Neural progenitor cell (in vitro differentiated cells): ENCODE data around the gene OR13C3. TPM values are rescaled to one million over a fixed set of nuclear protein-coding genes. Genes with fewer than 3 reads are reported as not detected.
A peak's percentile ranks its signal among the peaks of the same experiment; 100 is the strongest.

Experiments
- DNase-seq: peaks from one replicate; pipeline ENCODE4 v3.0.0-alpha.2; 2016; ENCODE audit warnings: low spot score
- H2AFZ ChIP-seq: fragments of 200-600 bp; sonication (generic); replicated peaks from 2 replicates; pipeline ENCODE4 v1.6.1; 2016; ENCODE audit warnings: antibody characterized with exemption
- H3F3A ChIP-seq: fragments of 200-600 bp; sonication (generic); 2 replicates; pipeline ENCODE4 v1.6.1; 2016; ENCODE audit warnings: antibody characterized with exemption, low read depth
- H3K27ac ChIP-seq: fragments of 200-600 bp; sonication (generic); 2 replicates; pipeline ENCODE4 v1.5.1; 2016; ENCODE audit warnings: mild to moderate bottlenecking
- H3K27me3 ChIP-seq: fragments of 200-600 bp; sonication (generic); 2 replicates; pipeline ENCODE4 v1.6.1; 2016; ENCODE audit warnings: mild to moderate bottlenecking, moderate library complexity
- H3K36me3 ChIP-seq: fragments of 200-600 bp; sonication (generic); 2 replicates; pipeline ENCODE4 v1.5.1; 2016
- H3K4me1 ChIP-seq: fragments of 200-600 bp; sonication (generic); 2 replicates; pipeline ENCODE4 v1.6.1; 2016; ENCODE audit warnings: mixed run types
- H3K4me2 ChIP-seq: fragments of 200-600 bp; sonication (generic); 2 replicates; pipeline ENCODE4 v1.6.1; 2016
- H3K4me3 ChIP-seq: fragments of 200-600 bp; sonication (generic); 2 replicates; pipeline ENCODE4 v1.5.1; 2016
- H3K79me2 ChIP-seq: fragments of 200-600 bp; sonication (generic); 2 replicates; pipeline ENCODE4 v1.6.1; 2016; ENCODE audit warnings: low read depth
- H3K9ac ChIP-seq: fragments of 200-600 bp; sonication (generic); 2 replicates; pipeline ENCODE4 v1.6.1; 2016
- H3K9me3 ChIP-seq: fragments of 200-600 bp; sonication (generic); 2 replicates; pipeline ENCODE4 v1.5.1; 2016; ENCODE audit warnings: low read depth
- H4K20me1 ChIP-seq: fragments of 200-600 bp; sonication (generic); 2 replicates; pipeline ENCODE4 v1.6.1; 2016; ENCODE audit warnings: low read depth
- H3K27ac Mint-ChIP-seq: 3 replicates; pipeline ENCODE4 v1.8.0; 2021; ENCODE audit warnings: mixed read lengths
- H3K27me3 Mint-ChIP-seq: 2 replicates; pipeline ENCODE4 v1.8.0; 2022; ENCODE audit warnings: low read depth, mild to moderate bottlenecking, inconsistent platforms, moderate library complexity, mixed read lengths; ENCODE audit not compliant: insufficient read depth
- H3K36me3 Mint-ChIP-seq: 3 replicates; pipeline ENCODE4 v1.8.0; 2021; ENCODE audit warnings: mixed read lengths
- H3K4me1 Mint-ChIP-seq: 3 replicates; pipeline ENCODE4 v1.8.0; 2021; ENCODE audit warnings: mixed read lengths
- H3K4me3 Mint-ChIP-seq: 3 replicates; pipeline ENCODE4 v1.8.0; 2021; ENCODE audit warnings: mild to moderate bottlenecking, moderate library complexity, mixed read lengths
- H3K9me3 Mint-ChIP-seq: 3 replicates; pipeline ENCODE4 v1.8.0; 2020; ENCODE audit warnings: mixed read lengths
- CTCF ChIP-seq: fragments of 200-600 bp; sonication (generic); IDR thresholded peaks from 2 replicates; pipeline ENCODE4 v1.5.1; 2017; ENCODE audit warnings: antibody characterized with exemption, mild to moderate bottlenecking
- EZH2 ChIP-seq: fragments of 200-600 bp; sonication (generic); IDR thresholded peaks from 2 replicates; pipeline ENCODE4 v1.6.1; 2017; ENCODE audit warnings: antibody characterized with exemption, mild to moderate bottlenecking, moderate library complexity
- EZH2phosphoT487 ChIP-seq: fragments of 200-600 bp; sonication (generic); IDR thresholded peaks from 2 replicates; pipeline ENCODE4 v1.6.1; 2017; ENCODE audit warnings: antibody characterized with exemption
- total RNA-seq: library from RNA; depleted of rRNA; stranded (reverse); fragments of >200 nt; gene quantifications from 2 replicates; pipeline ENCODE4 v1.2.3, GENCODE V29; 2015; ENCODE audit warnings: low replicate concordance

The OR13C3 gene
- not detected in 2 replicates for total RNA-seq

GRCh38 chr9:104536756-104537155 is at the start of gene OR13C3:
Gene OR13C3 (minus strand): TSS chr9:104536856. CDS start chr9:104536723, 133 bp downstream.
- H3K9me3 ChIP-seq = no peaks in the 10 kb centered on the region
- Mint-ChIP-seq H3K27ac (no peak within 1 kb of the TSS), H3K36me3 (no peaks in the 10 kb centered on the region), H3K9me3 (no peaks in the 10 kb centered on the region), H3K4me1 (no peaks in the 10 kb centered on the region), H3K4me3 (no peak within 1 kb of the TSS), H3K27me3 (no peaks in the 10 kb centered on the region)
- H3K4me3 ChIP-seq = no peak within 1 kb of the TSS
- H3K4me1 ChIP-seq = no peaks in the 10 kb centered on the region
- TF ChIP-seq EZH2phosphoT487 = no peak
- TF ChIP-seq CTCF = no peak
- TF ChIP-seq EZH2 = no peak
- no peaks in the 10 kb centered on the region for H4K20me1 ChIP-seq
- H3K27ac ChIP-seq = no peak within 1 kb of the TSS
- no peaks in the 10 kb centered on the region for H3K36me3 ChIP-seq
- no peak within 1 kb of the TSS for H3K4me2 ChIP-seq
- DNase-seq = no peak
- no peaks in the 10 kb centered on the region for H3K79me2 ChIP-seq
- no peaks in the 10 kb centered on the region for H3K27me3 ChIP-seq
- H3F3A ChIP-seq = no peaks in the 10 kb centered on the region
- no peak within 1 kb of the TSS for H2AFZ ChIP-seq
- no peak within 1 kb of the TSS for H3K9ac ChIP-seq

GRCh38 chr9:104580562-104580961 is 43.9 kb upstream of the OR13C3 start:
- H3K36me3 ChIP-seq = no peaks in the 10 kb centered on the region
- H3K9ac ChIP-seq = no peak overlapping the region
- H3K4me1 ChIP-seq = no peaks in the 10 kb centered on the region
- no peaks in the 10 kb centered on the region for H3K36me3 Mint-ChIP-seq
- H3K27me3 Mint-ChIP-seq = no peaks in the 10 kb centered on the region
- H3K4me1 Mint-ChIP-seq = no peaks in the 10 kb centered on the region
- H3K4me2 ChIP-seq = no peak overlapping the region
- no peaks in the 10 kb centered on the region for H3K9me3 Mint-ChIP-seq
- no peaks in the 10 kb centered on the region for H3K79me2 ChIP-seq
- peak overlapping the region; percentile 9 for H2AFZ ChIP-seq
- no peak overlapping the region for H3K4me3 ChIP-seq
- no peak for TF ChIP-seq EZH2phosphoT487
- TF ChIP-seq CTCF = no peak
- no peak for TF ChIP-seq EZH2
- no peak overlapping the region for H3K4me3 Mint-ChIP-seq
- no peaks in the 10 kb centered on the region for H4K20me1 ChIP-seq
- no peak overlapping the region for H3K27ac Mint-ChIP-seq
- DNase-seq = no peak
- no peaks in the 10 kb centered on the region for H3K27me3 ChIP-seq
- no peaks in the 10 kb centered on the region for H3F3A ChIP-seq
- H3K27ac ChIP-seq = no peak overlapping the region
- H3K9me3 ChIP-seq = no peaks in the 10 kb centered on the region

- DNase-seq = no peak
- no peaks in the 10 kb centered on the region for H3F3A ChIP-seq
- H3K27me3 ChIP-seq = no peaks in the 10 kb centered on the region
- H3K36me3 Mint-ChIP-seq = no peaks in the 10 kb centered on the region
- H3K4me1 ChIP-seq = no peaks in the 10 kb centered on the region
- no peak overlapping the region for H3K27ac ChIP-seq
- H3K4me2 ChIP-seq = no peak overlapping the region
- no peak overlapping the region for H3K4me3 ChIP-seq
- H4K20me1 ChIP-seq = no peaks in the 10 kb centered on the region
- no peaks in the 10 kb centered on the region for H3K4me1 Mint-ChIP-seq
- peaks cover 9% of the 10 kb centered on the region for H3K9me3 Mint-ChIP-seq
- no peak overlapping the region for H3K4me3 Mint-ChIP-seq
- TF ChIP-seq EZH2phosphoT487 (no peak), EZH2 (no peak), CTCF (no peak)
- H3K27me3 Mint-ChIP-seq = peaks cover 2% of the 10 kb centered on the region
- peaks cover 5% of the 10 kb centered on the region for H3K9me3 ChIP-seq
- no peak overlapping the region for H3K9ac ChIP-seq
- peaks cover 3% of the 10 kb centered on the region for H3K36me3 ChIP-seq
- no peaks in the 10 kb centered on the region for H3K79me2 ChIP-seq
- no peak overlapping the region for H2AFZ ChIP-seq
- H3K27ac Mint-ChIP-seq = no peak overlapping the region
These were observed 40.6 kb upstream of the OR13C3 start for GRCh38 chr9:104577263-104577662.

GRCh38 chr9:104575456-104575855 is 38.8 kb upstream of the OR13C3 start:
- no peaks in the 10 kb centered on the region for H3K27me3 ChIP-seq
- no peaks in the 10 kb centered on the region for H3K4me1 ChIP-seq
- peaks cover 13% of the 10 kb centered on the region for H3K9me3 Mint-ChIP-seq
- H3K79me2 ChIP-seq = no peaks in the 10 kb centered on the region
- peaks cover 3% of the 10 kb centered on the region for H3K36me3 ChIP-seq
- no peak overlapping the region for H3K27ac Mint-ChIP-seq
- H3K4me2 ChIP-seq = no peak overlapping the region
- no peaks in the 10 kb centered on the region for H4K20me1 ChIP-seq
- H3F3A ChIP-seq = no peaks in the 10 kb centered on the region
- no peak overlapping the region for H3K9ac ChIP-seq
- TF ChIP-seq EZH2phosphoT487 (no peak), CTCF (no peak), EZH2 (no peak)
- no peak overlapping the region for H3K27ac ChIP-seq
- H3K27me3 Mint-ChIP-seq = peaks cover 2% of the 10 kb centered on the region
- H2AFZ ChIP-seq = no peak overlapping the region
- H3K9me3 ChIP-seq = peaks cover 5% of the 10 kb centered on the region
- H3K36me3 Mint-ChIP-seq = no peaks in the 10 kb centered on the region
- no peaks in the 10 kb centered on the region for H3K4me1 Mint-ChIP-seq
- no peak overlapping the region for H3K4me3 ChIP-seq
- DNase-seq = no peak
- no peak overlapping the region for H3K4me3 Mint-ChIP-seq
